Measurements from ENCODE around the gene CTRB2.
A peak's percentile ranks its signal among the peaks of the same experiment; 100 is the strongest.

Gene CTRB2

GRCh38 chr16:75229172-75230031 is 22.4 kb upstream of the CTRB2 start:
- Histone ChIP-seq H3K9ac (ENCODE audit: low read length) (no peak overlapping the region), H2AFZ (ENCODE audit: insufficient read depth, low read length, poor library complexity) (no peak overlapping the region), H2BK12ac (ENCODE audit: low read length) (no peak overlapping the region), H3K18ac (ENCODE audit: low read length) (no peak overlapping the region), H3K4me3 (ENCODE audit: low read depth, low read length) (peak overlapping the region; percentile 26), H3K27ac (ENCODE audit: low read depth, low read length) (no peak overlapping the region), H3K79me1 (ENCODE audit: low read length) (no peaks in the 10 kb centered on the region), H3K9me3 (ENCODE audit: insufficient read depth, low read depth, low read length) (peaks cover under 1% of the 10 kb centered on the region), H3K14ac (ENCODE audit: low read length) (no peak overlapping the region), H3K4ac (ENCODE audit: low read depth, low read length) (no peak overlapping the region), H3K4me2 (ENCODE audit: low read length) (no peak overlapping the region), H2AK5ac (ENCODE audit: low read length) (no peak overlapping the region), H4K91ac (ENCODE audit: low read depth, low read length) (no peak overlapping the region), H3K4me1 (ENCODE audit: control insufficient read depth in 1 of 2, insufficient read depth in 2 of 2, low read length in 2 of 2) (peaks cover 0 to 3% of the 10 kb centered on the region in 2 experiments), H2BK120ac (ENCODE audit: insufficient read depth, low read length, poor library complexity) (no peak overlapping the region), H3K79me2 (ENCODE audit: control insufficient read depth, insufficient read depth, low read length, poor library complexity) (no peaks in the 10 kb centered on the region), H4K12ac (ENCODE audit: low read depth, low read length) (no peak overlapping the region), H2BK5ac (ENCODE audit: low read depth, low read length, poor library complexity) (no peak overlapping the region), H3K27me3 (ENCODE audit: insufficient read depth, low read length) (no peaks in the 10 kb centered on the region), H4K8ac (ENCODE audit: low read depth, low read length) (peak overlapping the region; percentile 21), H3K23ac (ENCODE audit: low read length) (no peak overlapping the region), H3K36me3 (ENCODE audit: control insufficient read depth in 1 of 2, insufficient read depth in 2 of 2, low read length in 2 of 2) (peaks cover 58 to 62% of the 10 kb centered on the region in 2 experiments)
- no CpG with 5 or more reads among the region's 48 CpGs for WGBS (ENCODE audit: extremely low coverage, insufficient coverage, insufficient read length)
- no peak for DNase-seq

- Histone ChIP-seq H3K27me3 (ENCODE audit: insufficient read depth, low read length) (no peaks in the 10 kb centered on the region), H3K4ac (ENCODE audit: low read depth, low read length) (no peak overlapping the region), H3K79me1 (ENCODE audit: low read length) (no peaks in the 10 kb centered on the region), H3K23ac (ENCODE audit: low read length) (no peak overlapping the region), H2BK12ac (ENCODE audit: low read length) (no peak overlapping the region), H2BK120ac (ENCODE audit: insufficient read depth, low read length, poor library complexity) (no peak overlapping the region), H4K12ac (ENCODE audit: low read depth, low read length) (no peak overlapping the region), H3K18ac (ENCODE audit: low read length) (no peak overlapping the region), H4K91ac (ENCODE audit: low read depth, low read length) (no peak overlapping the region), H2AFZ (ENCODE audit: insufficient read depth, low read length, poor library complexity) (no peak overlapping the region), H3K4me2 (ENCODE audit: low read length) (no peak overlapping the region), H3K14ac (ENCODE audit: low read length) (no peak overlapping the region), H2BK5ac (ENCODE audit: low read depth, low read length, poor library complexity) (no peak overlapping the region), H3K9me3 (ENCODE audit: insufficient read depth, low read depth, low read length) (no peaks in the 10 kb centered on the region), H3K4me3 (ENCODE audit: low read depth, low read length) (no peak overlapping the region), H3K9ac (ENCODE audit: low read length) (no peak overlapping the region), H3K4me1 (ENCODE audit: control insufficient read depth in 1 of 2, insufficient read depth in 2 of 2, low read length in 2 of 2) (no peaks in the 10 kb centered on the region), H3K36me3 (ENCODE audit: control insufficient read depth in 1 of 2, insufficient read depth in 2 of 2, low read length in 2 of 2) (peaks cover 48 to 52% of the 10 kb centered on the region in 2 experiments), H3K79me2 (ENCODE audit: control insufficient read depth, insufficient read depth, low read length, poor library complexity) (no peaks in the 10 kb centered on the region), H3K27ac (ENCODE audit: low read depth, low read length) (no peak overlapping the region), H2AK5ac (ENCODE audit: low read length) (no peak overlapping the region), H4K8ac (ENCODE audit: low read depth, low read length) (no peak overlapping the region)
- DNase-seq: no peak
- no CpG with 5 or more reads among the region's 17 CpGs for WGBS (ENCODE audit: extremely low coverage, insufficient coverage, insufficient read length)
These were observed 21.4 kb upstream of the CTRB2 start for GRCh38 chr16:75228143-75228976.

- no CpG with 5 or more reads among the region's 18 CpGs for WGBS (ENCODE audit: extremely low coverage, insufficient coverage, insufficient read length)
These were observed 20.6 kb upstream of the CTRB2 start for GRCh38 chr16:75227361-75228142.

More at GRCh38 chr16:75227361-75228142, 20.6 kb upstream of the CTRB2 start:
- Histone ChIP-seq H4K12ac (ENCODE audit: low read depth, low read length) (no peak overlapping the region), H3K79me1 (ENCODE audit: low read length) (no peaks in the 10 kb centered on the region), H2BK12ac (ENCODE audit: low read length) (no peak overlapping the region), H2BK120ac (ENCODE audit: insufficient read depth, low read length, poor library complexity) (no peak overlapping the region), H4K91ac (ENCODE audit: low read depth, low read length) (no peak overlapping the region), H3K4me1 (ENCODE audit: control insufficient read depth in 1 of 2, insufficient read depth in 2 of 2, low read length in 2 of 2) (no peaks in the 10 kb centered on the region), H3K4me3 (ENCODE audit: low read depth, low read length) (no peak overlapping the region), H3K79me2 (ENCODE audit: control insufficient read depth, insufficient read depth, low read length, poor library complexity) (no peaks in the 10 kb centered on the region), H3K4ac (ENCODE audit: low read depth, low read length) (no peak overlapping the region), H3K18ac (ENCODE audit: low read length) (no peak overlapping the region), H2BK5ac (ENCODE audit: low read depth, low read length, poor library complexity) (no peak overlapping the region), H3K9ac (ENCODE audit: low read length) (no peak overlapping the region), H3K23ac (ENCODE audit: low read length) (no peak overlapping the region), H3K27ac (ENCODE audit: low read depth, low read length) (no peak overlapping the region), H3K27me3 (ENCODE audit: insufficient read depth, low read length) (no peaks in the 10 kb centered on the region), H2AFZ (ENCODE audit: insufficient read depth, low read length, poor library complexity) (no peak overlapping the region), H4K8ac (ENCODE audit: low read depth, low read length) (no peak overlapping the region), H2AK5ac (ENCODE audit: low read length) (no peak overlapping the region), H3K36me3 (ENCODE audit: control insufficient read depth in 1 of 2, insufficient read depth in 2 of 2, low read length in 2 of 2) (peaks cover 41 to 45% of the 10 kb centered on the region in 2 experiments), H3K9me3 (ENCODE audit: insufficient read depth, low read depth, low read length) (no peaks in the 10 kb centered on the region), H3K14ac (ENCODE audit: low read length) (no peak overlapping the region), H3K4me2 (ENCODE audit: low read length) (no peak overlapping the region)
- no peak for DNase-seq

Data from trophoblast cell (in vitro differentiated cells and primary cell).